HTERT RPE-1 (cell line): Measurements from ENCODE around the gene ALG12.

Experiments used
- in situ Hi-C: fragments of 300-500 bp; cut with MboI; formaldehyde crosslinking; loops from 4 replicates; pipeline ENCODE4 v1.14.3; 2020; ENCODE audit warnings: low sequenced_read_pairs

Gene ALG12

DNA sequence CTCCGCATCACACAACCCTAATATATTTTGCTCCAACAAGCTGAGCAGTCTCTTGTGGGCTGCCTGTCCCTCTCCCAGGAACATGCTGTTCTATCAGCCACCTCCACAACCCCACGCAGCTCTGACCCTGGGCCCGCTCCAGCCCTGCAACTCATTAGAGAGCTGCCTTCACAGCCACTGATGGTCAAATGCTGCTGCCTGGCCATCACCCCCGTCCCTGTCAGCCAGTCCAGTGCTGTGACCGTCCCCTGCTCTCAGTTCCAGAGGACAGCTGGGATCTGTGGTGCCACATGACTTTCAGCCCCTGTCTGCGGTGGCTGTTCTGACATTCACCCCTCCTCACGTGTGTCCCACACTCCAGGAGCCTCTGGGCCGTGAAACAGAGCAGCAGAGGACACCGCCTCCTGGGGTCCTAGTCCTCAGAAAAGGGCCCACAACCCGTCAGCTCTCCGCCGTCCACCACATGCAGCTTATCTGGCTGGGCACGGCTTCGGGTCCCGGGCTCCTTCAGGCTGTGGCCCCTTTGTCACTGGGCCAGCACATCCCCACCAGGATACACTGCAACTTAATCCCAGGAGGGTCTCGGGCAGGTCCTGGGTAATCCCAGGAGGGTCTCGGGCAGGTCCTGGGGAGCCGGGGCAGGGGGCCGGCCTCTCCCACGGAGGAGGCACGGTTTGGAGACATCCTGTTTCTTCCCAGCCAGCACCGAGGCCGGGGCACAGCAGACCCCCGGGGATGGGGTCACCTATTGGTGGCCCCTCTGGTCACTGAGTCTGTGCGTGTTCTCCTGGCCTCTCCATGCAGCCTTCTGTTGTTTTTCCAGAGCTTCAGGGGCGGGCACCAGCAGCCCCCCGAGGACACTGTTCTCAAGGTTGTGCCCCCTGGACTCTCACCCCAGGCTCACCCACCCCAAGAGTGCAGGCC lies 15.3 kb upstream of the ALG12 start:
- in situ Hi-C loops = no loop called here

DNA sequence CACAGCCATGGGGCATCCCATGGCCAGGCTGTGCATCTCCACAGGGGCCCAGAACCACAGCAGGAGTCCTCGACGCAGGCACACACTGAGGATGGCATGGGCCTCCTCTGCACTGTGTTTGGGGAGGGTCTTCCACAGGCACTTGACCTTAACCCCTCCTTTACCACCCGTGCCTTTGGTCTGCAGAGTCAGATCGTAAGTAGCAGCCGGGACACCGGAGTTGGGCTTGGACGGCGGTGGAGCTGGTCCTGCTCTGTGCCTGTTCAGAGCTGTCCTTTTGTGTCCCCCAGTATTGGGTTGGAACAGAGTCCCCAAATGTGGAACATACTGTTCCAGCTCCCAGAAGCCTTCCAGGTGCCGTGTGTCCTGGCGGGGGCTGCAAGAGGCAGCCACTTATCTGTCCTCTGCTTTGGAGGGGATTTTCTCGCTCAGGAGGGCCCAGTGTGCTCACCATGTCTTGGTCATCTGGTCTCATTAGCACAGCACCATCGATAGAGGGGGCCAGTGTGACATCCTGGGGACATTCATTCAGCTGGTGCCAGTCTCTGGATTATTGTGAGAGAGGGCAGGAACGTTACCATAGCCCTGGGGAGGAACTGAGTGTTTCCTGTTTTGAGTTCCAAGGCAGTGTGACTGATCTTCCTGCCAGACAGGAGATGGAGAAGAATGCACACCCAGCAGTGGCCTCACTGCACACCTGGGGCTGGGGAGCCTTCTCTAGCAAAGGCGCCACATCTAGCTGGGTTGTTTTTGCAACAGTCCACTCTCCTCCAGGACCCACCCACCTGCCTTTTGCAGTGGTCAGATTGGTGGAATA lies 12.6 kb upstream of the ALG12 start:
- in situ Hi-C loops = no loop called here

DNA sequence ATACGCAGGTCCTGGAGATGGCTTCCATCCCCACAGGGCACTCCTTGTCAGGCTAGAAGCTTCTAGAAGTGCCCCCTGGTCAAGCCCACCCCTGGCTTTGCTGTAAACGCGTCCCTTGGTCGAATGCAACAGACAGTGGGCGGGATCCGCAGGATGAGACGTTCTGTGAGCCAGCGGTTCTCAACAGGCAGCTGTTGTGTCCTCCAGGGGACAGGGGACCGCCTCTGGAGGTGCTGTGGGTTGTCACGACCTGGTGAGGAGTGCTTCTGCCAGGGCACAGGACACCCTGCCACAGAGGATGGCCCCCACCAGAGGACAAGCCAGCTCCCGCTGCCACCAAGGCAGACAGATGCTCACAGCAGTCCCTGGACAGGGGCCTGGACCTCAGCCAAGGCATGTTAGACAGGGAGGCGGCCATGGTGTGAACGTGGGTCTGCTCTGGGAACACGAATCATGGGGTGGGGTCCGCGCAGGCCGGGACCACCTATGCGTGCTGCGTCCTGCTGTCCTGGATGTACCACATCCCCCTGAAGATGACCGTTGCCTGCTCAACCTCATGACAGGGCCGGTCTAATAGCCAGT lies 11.8 kb upstream of the ALG12 start:
- in situ Hi-C loops = no loop called here

DNA sequence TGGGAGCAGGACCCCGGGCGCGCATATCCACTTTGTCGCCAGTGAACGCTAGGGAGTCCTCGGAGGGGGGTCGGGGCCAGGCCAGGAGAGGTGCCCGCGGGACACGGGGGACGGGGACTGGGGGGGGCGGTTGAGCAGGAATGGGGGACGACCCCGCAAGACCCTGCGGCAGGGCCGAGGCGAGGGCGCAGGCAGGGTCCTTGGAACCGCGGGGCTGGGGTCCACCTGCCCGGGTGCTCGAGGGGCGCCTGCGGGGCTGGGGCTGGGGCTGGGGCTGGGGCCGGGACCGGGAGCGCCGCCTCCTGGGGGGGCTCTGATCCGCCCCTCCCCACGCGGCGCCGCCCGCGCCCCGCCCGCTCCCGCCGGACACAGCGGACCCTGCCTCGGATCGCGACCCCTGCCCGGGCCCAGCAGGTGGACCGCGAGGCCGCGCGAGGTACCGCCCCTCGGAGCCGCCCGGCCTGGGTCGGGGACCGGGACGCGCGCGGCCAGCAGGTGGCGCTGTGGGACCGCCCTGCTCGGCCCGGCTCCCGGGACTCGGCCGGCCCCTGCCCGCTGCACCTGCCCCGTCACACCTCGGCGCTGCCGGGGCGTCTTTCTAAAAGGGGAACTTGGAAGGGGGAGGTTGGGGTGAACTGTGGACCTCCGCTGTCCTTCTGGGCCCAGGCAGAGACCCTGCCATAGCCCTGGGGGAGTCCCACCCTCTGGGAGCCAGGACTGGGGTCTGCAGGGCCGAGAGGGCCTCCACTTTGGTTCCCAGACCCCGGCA lies 11.2 kb upstream of the ALG12 start:
- in situ Hi-C loops = no loop called here

DNA sequence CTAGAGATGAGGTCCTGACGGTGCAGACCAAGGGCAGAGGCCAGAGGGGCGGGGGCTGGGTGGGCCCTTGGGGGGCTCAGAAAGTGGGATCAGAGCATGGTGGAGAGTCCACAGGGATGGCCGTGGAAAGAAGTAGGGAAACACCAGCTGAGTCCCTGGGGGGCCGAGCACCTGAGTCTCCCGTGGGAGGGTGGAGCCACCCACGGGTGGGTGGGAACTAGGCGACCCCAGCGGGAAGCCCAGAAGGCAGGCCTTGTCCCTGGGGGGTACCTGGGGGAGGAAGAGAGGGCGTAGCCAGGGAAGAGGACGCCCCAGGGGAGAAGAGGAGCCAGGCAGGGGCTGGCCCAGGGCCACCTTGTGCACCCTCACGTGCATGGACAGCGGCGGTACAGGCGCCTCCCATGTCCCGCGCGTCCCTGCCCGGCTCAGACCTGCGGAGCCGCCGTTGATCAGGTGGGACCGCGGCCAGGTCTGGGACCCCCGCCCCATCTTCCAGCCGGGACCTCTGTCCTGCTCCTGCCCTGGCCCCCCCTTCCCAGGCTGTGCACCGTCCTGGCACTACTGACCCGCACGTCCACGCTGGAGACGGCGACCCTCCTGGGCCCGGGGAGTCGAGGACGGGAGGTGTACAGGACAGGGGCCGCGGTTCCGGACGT lies 10.4 kb upstream of the ALG12 start:
- in situ Hi-C loops = no loop called here

DNA sequence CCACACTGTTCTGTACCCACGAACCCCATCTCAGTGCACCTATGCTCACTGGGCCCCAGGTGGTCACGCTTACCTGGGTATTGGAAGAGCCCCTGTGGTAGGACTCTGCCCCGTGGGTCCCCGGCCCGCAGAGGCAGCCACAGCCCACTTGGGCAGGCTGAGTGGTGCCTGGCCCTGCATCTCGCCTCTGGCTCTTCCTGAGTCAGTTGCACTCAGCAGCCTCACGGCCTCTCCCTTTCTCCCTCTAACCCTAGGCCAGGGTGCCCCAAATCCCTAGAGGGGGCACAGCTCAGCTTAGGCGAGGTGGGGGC lies 9.9 kb upstream of the ALG12 start:
- in situ Hi-C loops = no loop called here

DNA sequence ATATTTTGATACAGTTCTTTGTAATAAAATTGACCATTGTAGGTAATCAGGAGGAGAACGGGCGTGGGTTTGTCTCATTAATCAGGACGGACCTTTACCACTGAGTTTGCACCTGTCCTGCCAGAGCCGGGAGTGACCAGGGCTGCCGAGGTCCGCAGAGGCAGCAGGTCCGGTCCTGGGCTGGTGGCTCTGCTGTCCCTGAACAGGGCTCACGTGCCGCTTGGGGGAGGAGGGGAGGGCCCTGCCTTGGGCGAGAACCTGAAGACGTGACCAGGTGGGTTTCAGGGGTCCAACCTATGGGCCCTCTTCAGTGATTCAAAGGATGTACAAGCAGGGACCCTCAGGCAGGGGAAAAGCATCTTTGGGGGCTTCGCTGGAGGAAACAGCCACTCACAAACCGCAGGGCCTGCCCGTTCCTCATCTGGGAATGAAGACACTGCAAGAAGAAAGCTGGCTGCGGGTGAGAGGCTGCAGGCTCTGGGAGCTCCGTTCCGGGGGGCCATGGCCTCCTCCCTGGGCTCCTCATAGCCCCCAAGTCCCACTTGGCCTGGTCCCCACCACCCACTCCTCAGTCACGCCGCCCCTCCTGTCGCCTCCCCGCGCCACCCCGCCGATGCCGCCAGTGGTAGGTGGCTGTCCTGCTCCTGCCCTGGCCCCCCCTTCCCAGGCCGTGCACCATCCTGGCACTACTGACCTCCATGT lies 9.4 kb upstream of the ALG12 start:
- in situ Hi-C loops = no loop called here

DNA sequence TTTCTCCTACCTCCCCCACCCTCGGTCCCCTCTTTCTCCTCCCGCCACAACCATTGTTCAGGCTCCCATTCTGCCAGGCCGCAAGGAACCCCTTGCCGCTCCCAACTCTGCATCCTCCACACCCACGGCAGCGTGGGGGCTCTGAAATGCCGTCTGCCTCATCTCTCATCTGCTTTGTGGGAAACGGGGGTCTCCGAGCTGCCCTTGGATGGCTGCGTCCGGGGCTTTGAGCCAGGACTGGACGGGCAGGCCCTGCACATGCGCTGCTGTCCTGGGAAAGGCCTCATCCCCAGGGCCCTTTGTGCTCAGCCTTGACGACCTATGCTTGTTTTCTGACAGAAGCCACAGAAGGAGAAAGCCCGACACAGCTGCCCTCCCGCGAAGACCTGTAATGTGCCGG lies 8.7 kb upstream of the ALG12 start:
- in situ Hi-C loops = no loop called here

DNA sequence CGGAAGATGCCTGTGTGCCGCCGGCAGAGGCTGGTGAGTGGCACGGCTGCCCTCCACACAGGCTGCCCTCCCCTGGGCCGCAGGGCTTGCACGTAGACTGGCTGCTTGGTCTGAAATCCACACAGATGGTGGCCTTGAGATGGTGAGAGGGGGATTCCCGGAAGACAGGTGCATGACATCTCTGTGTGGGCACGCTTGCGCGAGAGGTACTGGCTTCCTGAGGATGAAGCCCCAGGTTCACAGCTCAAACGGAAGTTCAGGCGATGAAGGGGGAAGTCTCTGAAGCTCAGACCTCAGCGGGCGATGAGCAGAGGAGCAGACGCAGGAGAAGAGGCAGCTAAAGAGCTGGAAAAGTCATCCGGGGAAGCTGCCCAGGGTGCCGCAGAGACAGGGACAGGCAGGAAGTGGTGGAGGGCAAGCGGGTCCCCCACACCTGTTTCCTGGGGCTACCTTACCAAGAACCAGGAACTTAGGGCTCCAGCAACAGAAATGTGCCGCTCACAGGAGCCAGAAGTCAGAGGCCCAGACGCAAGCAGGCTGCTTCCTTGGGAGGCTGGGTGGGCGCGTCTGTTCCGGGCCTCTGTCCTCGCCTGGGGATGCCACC lies 7.4 kb upstream of the ALG12 start:
- in situ Hi-C loops = no loop called here

DNA sequence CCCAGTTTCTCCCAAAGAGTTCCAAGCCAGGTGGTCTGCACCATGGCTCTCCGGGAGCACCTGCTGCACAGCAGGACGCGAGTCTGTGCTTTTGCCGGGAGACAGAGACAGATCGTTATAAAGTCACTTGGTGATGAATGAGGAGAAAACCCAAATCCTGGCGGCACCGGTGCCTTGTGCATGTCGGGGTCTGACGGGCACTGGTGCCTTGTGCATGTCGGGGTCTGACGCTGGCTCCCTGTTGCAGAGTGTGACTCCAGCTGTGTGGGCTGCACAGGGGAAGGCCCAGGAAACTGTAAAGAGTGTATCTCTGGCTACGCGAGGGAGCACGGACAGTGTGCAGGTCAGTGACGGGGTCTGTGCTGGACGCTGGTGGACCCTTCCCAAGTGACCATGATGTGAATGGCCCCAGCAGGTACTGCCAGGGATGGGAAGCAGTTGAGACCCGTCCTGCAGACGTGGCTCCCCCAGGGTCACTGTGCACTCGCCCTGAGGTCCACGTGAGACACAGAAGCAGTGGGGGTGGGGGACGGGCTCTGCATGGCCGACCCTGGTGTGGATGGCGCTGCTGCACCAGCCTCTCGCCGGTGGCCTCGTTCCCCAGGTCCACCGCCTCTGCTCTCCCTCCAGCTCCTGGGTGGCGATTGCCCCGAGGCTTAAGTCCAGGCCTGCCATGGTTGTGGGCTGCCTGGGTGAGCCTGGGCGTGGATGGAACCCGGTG lies 6.0 kb upstream of the ALG12 start:
- in situ Hi-C loops = no loop called here

DNA sequence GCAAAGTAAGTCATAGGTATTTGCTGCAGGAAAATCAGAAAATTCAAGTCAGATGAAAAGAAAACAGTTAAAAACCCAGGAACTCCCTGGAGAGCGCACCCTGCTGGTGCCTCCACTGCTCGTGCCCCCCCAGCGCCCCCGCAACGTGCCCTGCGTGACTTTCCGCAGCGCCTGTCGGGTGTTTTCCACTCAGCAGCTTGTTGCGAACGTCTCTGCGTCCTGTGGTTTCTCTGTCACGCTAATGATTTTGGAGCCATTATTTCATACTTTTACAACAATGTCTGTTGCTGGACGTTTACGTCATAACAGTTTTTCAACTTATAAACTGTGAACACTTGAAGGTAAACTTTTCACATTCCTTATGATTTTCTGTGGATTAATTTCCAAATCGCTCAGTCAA lies 5.2 kb upstream of the ALG12 start:
- in situ Hi-C loops = no loop called here

DNA sequence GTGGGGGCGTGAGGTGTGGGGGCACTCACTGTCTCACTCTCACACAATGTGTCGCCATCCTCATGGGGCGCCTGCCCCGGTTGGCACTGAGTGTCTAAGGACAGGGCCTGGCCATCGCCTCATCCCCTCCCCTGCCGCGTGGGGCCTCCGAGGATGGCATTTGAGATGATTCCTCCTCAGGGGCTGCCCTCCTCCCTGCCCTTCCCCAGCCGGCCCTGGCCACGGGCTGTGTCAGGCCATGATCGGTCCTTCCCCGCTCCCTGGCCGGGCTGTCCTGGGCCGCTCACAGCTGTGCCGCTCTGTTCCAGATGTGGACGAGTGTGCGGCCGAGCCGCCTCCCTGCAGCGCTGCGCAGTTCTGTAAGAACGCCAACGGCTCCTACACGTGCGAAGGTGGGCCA lies 4.7 kb upstream of the ALG12 start:
- in situ Hi-C loops = no loop called here

DNA sequence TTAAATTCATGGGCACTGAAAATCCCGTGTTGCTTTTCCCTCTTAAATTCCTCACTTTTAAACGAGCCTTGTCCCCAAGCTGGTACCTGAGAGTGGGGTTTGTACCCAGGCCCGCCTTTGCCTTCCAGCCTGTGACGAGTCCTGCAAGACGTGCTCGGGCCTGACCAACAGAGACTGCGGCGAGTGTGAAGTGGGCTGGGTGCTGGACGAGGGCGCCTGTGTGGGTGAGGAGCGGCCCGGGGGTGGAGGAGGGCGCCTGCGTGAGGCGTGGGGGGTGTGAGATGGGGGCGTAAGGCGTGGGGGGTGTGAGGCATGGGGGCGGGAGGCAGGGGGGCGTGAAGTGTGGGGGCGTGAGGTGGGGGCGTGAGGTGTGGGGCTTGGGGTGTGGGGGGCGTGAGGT lies 4.2 kb upstream of the ALG12 start:
- in situ Hi-C loops = no loop called here

DNA sequence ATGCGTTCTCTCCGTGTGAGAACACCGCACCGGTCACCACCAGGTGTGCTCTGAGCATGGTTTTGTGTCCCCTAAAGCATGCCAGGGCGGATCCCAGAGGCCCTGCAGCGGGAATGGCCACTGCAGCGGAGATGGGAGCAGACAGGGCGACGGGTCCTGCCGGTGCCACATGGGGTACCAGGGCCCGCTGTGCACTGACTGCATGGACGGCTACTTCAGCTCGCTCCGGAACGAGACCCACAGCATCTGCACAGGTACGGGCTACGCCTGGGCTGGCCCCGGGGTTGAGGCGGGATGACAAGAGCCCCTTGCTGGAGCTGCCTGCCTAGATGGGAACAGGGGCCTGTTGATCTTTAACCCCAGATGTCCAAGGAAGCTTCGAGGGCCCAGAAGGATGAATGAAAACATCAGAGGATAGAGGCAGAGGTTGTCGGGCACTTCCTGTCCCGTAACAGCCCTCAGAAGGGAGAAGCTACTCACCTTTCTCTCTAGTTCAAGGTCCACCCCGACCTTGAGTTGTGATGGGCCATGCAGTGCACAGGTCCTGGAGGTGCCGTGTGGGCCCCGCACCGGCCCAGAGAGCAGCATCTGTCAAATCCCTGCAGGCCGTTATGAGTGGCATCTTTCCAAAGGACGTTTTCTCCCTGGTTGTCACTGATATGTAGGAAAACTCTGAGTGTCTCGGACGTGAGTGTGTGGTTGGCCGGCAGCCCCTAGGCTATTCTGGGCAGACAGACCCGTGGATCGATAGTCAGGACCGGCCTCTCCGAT lies 3.5 kb upstream of the ALG12 start:
- in situ Hi-C loops = no loop called here

DNA sequence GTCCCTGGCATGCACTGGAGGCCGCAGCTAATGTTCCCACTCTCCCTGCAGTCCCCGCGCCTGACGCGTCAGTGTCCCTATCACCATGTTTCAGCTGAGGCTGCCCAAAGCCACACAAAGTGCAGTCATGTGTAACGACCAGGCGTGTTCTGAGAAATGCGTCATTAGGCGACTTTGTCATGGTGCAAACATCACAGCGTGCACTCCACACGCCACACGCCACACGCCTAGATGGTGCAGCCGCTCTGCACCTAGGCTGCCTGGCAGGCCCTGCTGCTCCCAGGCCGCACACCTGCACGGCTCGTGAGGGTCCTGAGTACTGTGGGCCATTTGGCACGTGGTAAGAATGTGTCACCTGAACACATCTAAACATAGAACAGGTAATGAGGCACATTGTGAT lies 2.6 kb upstream of the ALG12 start:
- in situ Hi-C loops = no loop called here

DNA sequence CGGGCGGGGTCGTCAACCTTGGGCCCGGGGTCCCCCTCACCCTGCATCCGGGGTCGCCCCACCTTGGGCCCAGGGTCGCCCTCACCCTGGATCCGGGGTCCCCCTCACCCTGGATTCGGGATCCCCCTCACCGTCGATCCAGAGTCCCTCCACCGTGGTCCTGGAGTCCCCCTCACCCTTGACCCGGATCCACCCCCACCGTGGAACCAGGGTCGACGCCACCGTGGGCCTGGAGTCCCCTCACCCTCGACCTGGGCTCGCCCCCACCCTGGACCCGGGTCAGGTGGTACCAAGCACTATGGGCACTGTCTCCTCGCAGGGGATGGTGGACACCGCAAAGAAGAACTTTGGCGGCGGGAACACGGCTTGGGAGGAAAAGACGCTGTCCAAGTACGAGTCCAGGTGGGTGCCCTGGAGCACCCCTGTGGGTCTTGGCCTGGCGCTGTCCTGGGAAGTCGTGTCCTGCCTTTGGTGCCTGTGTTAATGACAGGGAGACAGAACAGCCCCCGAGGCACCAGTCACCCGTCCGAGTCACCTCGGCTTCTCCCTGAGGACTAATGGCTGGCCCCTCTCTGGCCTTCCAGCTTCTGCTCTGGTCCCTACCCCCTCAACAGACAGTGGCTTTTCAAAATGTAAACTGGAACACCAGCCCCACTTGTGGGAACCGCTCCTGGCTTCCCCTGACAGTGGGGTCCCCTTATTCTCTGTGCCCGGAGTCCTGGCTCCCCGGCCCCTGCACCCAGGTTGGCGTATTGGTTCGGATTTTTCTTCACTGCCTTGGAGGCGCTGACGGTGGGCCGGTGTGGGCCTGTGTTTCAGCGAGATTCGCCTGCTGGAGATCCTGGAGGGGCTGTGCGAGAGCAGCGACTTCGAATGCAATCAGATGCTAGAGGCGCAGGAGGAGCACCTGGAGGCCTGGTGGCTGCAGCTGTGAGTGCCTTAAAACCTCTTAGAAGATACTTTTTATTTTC lies 958 bp upstream of the ALG12 start:
- in situ Hi-C loops = no loop called here

DNA sequence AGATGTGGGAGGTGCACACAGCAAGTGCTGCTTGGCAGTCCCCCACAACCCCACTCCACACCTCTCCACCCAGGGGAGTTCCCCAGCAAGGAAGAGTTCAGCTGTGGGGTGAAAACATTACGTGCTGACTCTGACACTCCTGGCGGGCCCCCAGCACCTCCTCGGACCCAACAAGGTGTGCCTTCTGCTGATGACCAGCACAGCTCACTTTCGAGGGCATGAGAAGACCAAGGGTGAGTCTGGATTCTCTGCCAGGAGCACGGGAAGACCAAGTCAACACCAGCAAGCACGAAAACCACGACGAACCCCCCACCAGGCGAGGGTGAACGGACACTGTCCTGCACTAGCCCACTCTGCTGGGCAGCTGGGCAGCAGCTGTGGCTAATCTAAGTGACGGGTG lies 1.4 kb downstream of the ALG12 start:
- in situ Hi-C loops = no loop called here
